K562 (cell line): ENCODE results near the gene SAMD11. TPM values are rescaled to one million over a fixed set of nuclear protein-coding genes. Genes with fewer than 3 reads are reported as not detected.

Source experiments
- ATF4 ChIP-seq: fragments of 450-650 bp; formaldehyde crosslinking; IDR thresholded peaks from 2 replicates; pipeline ENCODE4 v1.4.0; 2022; ENCODE audit warnings: mild to moderate bottlenecking, moderate library complexity
- ATF7 ChIP-seq: fragments of 450-650 bp; IDR thresholded peaks from 2 replicates; pipeline ENCODE4 v1.7.1; 2014; ENCODE audit warnings: mild to moderate bottlenecking, moderate library complexity
- POLR3G ChIP-seq: IDR thresholded peaks from 2 replicates; pipeline ENCODE4 v1.6.1; 2011; ENCODE audit not compliant: insufficient read length, insufficient replicate concordance; ENCODE audit errors: extremely low read depth
- RAD21 ChIP-seq, 2 experiments: fragments of 250-450 bp in 1 of 2; fragments of 450-650 bp in 1 of 2; sonication (Bioruptor Pico) in 1 of 2; formaldehyde crosslinking in 1 of 2; IDR thresholded peaks in 1 of 2; conservative IDR thresholded peaks in 1 of 2; 2 replicates each; pipeline versions ENCODE4 v1.4.0 to v1.8.0; 2020 to 2022; ENCODE audit warnings: mild to moderate bottlenecking in 2 of 2, moderate library complexity in 1 of 2
- RBM39 ChIP-seq: fragments of 200-400 bp; formaldehyde crosslinking; optimal IDR thresholded peaks from 2 replicates; pipeline ENCODE3; 2018; ENCODE audit warnings: low read depth, low read length
- RCOR1 ChIP-seq, 2 experiments: IDR thresholded peaks; 2 replicates each; pipeline ENCODE4 v1.6.1; 2012; ENCODE audit warnings: low read depth in 2 of 2, low read length in 2 of 2, borderline replicate concordance in 1 of 2, improper control_type of control experiment in 1 of 2
- SIRT6 ChIP-seq: IDR thresholded peaks from one replicate; pipeline ENCODE4 v1.6.1; 2012; ENCODE audit warnings: low read depth, mild to moderate bottlenecking, control low read depth, inconsistent platforms, low read length, moderate library complexity
- SMAD1 ChIP-seq: fragments of 150-350 bp; IDR thresholded peaks from 2 replicates; pipeline ENCODE4 v1.6.1; 2014; ENCODE audit warnings: low read length, low read depth; ENCODE audit not compliant: partially characterized antibody
- SP1 ChIP-seq: sonication (generic); formaldehyde crosslinking; IDR thresholded peaks from 2 replicates; pipeline ENCODE4 v1.8.1; 2022; ENCODE audit warnings: mild to moderate bottlenecking, missing genetic modification reagents
- SPI1 ChIP-seq: IDR thresholded peaks from 2 replicates; pipeline ENCODE4 v1.6.1; 2011; ENCODE audit warnings: low read depth, low read length, control low read depth, borderline replicate concordance
- TAL1 ChIP-seq: fragments of 450-650 bp; IDR thresholded peaks from 2 replicates; pipeline ENCODE4 v1.6.1; 2016; ENCODE audit warnings: mild to moderate bottlenecking
- TCF7L2 ChIP-seq: fragments of 150-350 bp; IDR thresholded peaks from 2 replicates; pipeline ENCODE4 v1.6.1; 2016; ENCODE audit warnings: low read depth, mild to moderate bottlenecking, low read length, moderate library complexity
- ZBTB33 ChIP-seq: sonication (generic); formaldehyde crosslinking; IDR thresholded peaks from 2 replicates; pipeline ENCODE4 v1.8.1; 2023; ENCODE audit warnings: mild to moderate bottlenecking, missing genetic modification reagents
- ZNF121 ChIP-seq: sonication (generic); formaldehyde crosslinking; conservative IDR thresholded peaks from 2 replicates; pipeline ENCODE4 v1.8.0; 2022; ENCODE audit warnings: missing genetic modification reagents
- ZNF212 ChIP-seq: fragments of 450-650 bp; formaldehyde crosslinking; IDR thresholded peaks from 2 replicates; pipeline ENCODE4 v1.4.0; 2020; ENCODE audit warnings: mild to moderate bottlenecking
- ZNF224 ChIP-seq: sonication (generic); formaldehyde crosslinking; IDR thresholded peaks from 2 replicates; pipeline ENCODE4 v1.8.0; 2022; ENCODE audit warnings: mild to moderate bottlenecking, missing genetic modification reagents
- ZNF354B ChIP-seq: fragments of 250-450 bp; sonication (Bioruptor Pico); IDR thresholded peaks from 2 replicates; pipeline ENCODE4 v1.4.0; 2020
- ZNF408 ChIP-seq: fragments of 250-450 bp; sonication (Bioruptor Pico); IDR thresholded peaks from 2 replicates; pipeline ENCODE4 v1.4.0; 2020; ENCODE audit warnings: low read depth, mild to moderate bottlenecking, moderate library complexity
- polyA plus RNA-seq, 8 experiments: library from polyadenylated mRNA; depleted of rRNA in 4 of 8; stranded (reverse) in 5 of 8; unstranded in 3 of 8; fragments of >200 nt; fragmentation: Nextera tagmentation in 2 of 8; fragmentation: Illumina TruSeq in 1 of 8; extraction: Ambion mirVana in 2 of 8; extraction: Trizol in 1 of 8; gene quantifications; 2 replicates each; pipeline versions ENCODE4 v1.2.1 to v1.2.3, GENCODE V29; 2011 to 2014; ENCODE audit warnings: inconsistent platforms in 1 of 8, missing spikeins in 1 of 8
- total RNA-seq, 7 experiments: library from RNA; depleted of rRNA in 6 of 7; stranded (reverse); fragments of >200 nt in 6 of 7; fragmentation: Illumina TruSeq in 2 of 7; extraction: Trizol in 2 of 7; gene quantifications; 2 replicates each; pipeline versions ENCODE4 v1.2.1 to v1.2.3, GENCODE V29; 2011 to 2021; ENCODE audit warnings: low replicate concordance in 1 of 7
- TF ChIP-seq, protein P1 (sequence below), 2 experiments: fragments of 450-650 bp in 1 of 2; IDR thresholded peaks; 2 replicates each; pipeline ENCODE4 v1.6.1; 2011 to 2017; ENCODE audit warnings: low read depth in 2 of 2, antibody characterized with exemption in 1 of 2, borderline replicate concordance in 1 of 2, low read length in 1 of 2, mild to moderate bottlenecking in 1 of 2, mixed read lengths in 1 of 2; ENCODE audit not compliant: control insufficient read depth in 1 of 2
- TF ChIP-seq, protein P2 (sequence below): fragments of 200-800 bp; sonication (Bioruptor generic); IDR thresholded peaks from 2 replicates; pipeline ENCODE4 v1.6.1; 2017; ENCODE audit warnings: missing genetic modification characterization, missing compliant biosample characterization

Gene SAMD11
- total and polyA plus RNA-seq, 9 of the 15 experiments (the other 6 are each of a cell fraction or from before 2014, with no cell fraction given), result 0.07 to 0.82 (median 0.11) TPM; not detected in 2

DNA sequence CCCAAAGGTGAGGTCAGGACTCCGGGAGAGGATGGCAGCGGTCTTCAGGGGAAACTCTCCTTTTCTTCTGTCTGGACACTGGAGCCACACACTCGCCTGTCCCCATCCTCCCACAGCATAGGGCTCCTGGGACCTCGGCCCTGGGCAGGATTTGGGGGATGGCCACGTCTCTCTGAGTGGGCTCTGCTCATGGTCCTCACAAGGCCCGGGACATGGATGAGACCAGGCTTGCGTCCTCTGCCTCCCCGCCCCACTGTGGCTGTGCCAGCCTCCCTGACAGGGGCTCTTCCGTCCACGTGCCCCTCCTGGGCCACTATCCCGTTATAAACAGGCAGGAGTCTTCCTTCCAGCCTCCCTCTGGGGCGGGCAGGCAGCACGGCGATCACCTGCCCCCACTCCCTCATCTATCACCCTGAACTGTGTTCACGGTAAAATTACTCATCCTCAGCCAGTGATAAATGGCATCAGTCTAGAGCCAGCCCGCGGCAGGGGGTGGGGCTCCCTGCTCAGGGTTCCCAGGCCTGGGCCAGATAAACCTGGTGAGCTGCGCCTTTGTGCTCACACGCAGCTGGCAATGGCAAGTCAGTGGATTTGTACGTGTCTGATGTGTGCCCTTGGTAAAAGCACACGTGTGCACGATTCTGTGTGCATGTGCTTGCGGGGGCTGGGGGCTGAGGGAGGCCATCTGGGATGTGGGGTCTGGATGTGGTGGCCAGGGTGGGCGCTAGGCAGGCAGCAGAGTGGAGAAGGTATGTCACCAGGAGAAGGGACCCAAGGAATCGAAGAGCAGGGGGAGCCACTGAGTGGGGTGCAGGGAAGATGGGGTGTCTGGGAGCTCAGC is 12.6 kb upstream of the SAMD11 start (continued):
- TF ChIP-seq ZNF212, result no peak
- TF ChIP-seq, protein P1, sequence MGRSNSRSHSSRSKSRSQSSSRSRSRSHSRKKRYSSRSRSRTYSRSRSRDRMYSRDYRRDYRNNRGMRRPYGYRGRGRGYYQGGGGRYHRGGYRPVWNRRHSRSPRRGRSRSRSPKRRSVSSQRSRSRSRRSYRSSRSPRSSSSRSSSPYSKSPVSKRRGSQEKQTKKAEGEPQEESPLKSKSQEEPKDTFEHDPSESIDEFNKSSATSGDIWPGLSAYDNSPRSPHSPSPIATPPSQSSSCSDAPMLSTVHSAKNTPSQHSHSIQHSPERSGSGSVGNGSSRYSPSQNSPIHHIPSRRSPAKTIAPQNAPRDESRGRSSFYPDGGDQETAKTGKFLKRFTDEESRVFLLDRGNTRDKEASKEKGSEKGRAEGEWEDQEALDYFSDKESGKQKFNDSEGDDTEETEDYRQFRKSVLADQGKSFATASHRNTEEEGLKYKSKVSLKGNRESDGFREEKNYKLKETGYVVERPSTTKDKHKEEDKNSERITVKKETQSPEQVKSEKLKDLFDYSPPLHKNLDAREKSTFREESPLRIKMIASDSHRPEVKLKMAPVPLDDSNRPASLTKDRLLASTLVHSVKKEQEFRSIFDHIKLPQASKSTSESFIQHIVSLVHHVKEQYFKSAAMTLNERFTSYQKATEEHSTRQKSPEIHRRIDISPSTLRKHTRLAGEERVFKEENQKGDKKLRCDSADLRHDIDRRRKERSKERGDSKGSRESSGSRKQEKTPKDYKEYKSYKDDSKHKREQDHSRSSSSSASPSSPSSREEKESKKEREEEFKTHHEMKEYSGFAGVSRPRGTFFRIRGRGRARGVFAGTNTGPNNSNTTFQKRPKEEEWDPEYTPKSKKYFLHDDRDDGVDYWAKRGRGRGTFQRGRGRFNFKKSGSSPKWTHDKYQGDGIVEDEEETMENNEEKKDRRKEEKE (IDR thresholded peaks at IDR 0.05; ENCODE audit: borderline replicate concordance in 1 of 2, control insufficient read depth in 1 of 2, low read depth in 2 of 2, low read length in 1 of 2), result no peak
- TF ChIP-seq ZNF224 (CRISPR knock-in tag), result no peak
- TF ChIP-seq RBM39, result no peak
- peak; percentile 63; the same call in 1 of the 2 replicates for TF ChIP-seq ZNF121 (CRISPR knock-in tag)
- no peak for TF ChIP-seq SPI1
- TF ChIP-seq ZNF354B (CRISPR knock-in tag), result no peak
- peak; percentile 36; the same call in 1 of the 2 replicates for TF ChIP-seq SP1 (CRISPR knock-in tag)
- TF ChIP-seq ZNF408 (CRISPR knock-in tag), result no peak
- no peak for TF ChIP-seq SMAD1
- no peak for TF ChIP-seq TCF7L2
- TF ChIP-seq ZBTB33, result peak; percentile 67
- TF ChIP-seq TAL1, result no peak
- TF ChIP-seq POLR3G, result no peak
- no peak for TF ChIP-seq ATF7
- TF ChIP-seq RCOR1 (IDR thresholded peaks at IDR 0.05; ENCODE audit: borderline replicate concordance in 1 of 2, low read depth in 2 of 2, low read length in 2 of 2), result peak in 1 of 2 experiments; percentile 33; a peak in 1 of 4 replicates
- TF ChIP-seq ATF4 (CRISPR knock-in tag), result no peak
- no peak for TF ChIP-seq RAD21 (CRISPR knock-in tag; conservative IDR thresholded peaks at IDR 0.05 in 1 of 2, IDR thresholded peaks at IDR 0.05 in 1 of 2)
- TF ChIP-seq SIRT6, result no peak
- TF ChIP-seq, protein P2, sequence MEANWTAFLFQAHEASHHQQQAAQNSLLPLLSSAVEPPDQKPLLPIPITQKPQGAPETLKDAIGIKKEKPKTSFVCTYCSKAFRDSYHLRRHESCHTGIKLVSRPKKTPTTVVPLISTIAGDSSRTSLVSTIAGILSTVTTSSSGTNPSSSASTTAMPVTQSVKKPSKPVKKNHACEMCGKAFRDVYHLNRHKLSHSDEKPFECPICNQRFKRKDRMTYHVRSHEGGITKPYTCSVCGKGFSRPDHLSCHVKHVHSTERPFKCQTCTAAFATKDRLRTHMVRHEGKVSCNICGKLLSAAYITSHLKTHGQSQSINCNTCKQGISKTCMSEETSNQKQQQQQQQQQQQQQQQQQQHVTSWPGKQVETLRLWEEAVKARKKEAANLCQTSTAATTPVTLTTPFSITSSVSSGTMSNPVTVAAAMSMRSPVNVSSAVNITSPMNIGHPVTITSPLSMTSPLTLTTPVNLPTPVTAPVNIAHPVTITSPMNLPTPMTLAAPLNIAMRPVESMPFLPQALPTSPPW (CRISPR knock-in tag), result peak; percentile 66
